NCI-H1930 (cell line): ENCODE results near the gene C9orf85.
"Not testable (repeated sequence)": the region's sequence is repeated elsewhere in the genome, so short reads cannot be mapped to it uniquely, and the experiment has no call there.

ENCODE experiments used
- DNase-seq, 2 experiments: peaks; one replicate each; lab custom pipeline; 2025; lab: John Stamatoyannopoulos, UW

The C9orf85 gene

GRCh38 chr9:71941998-71942567, 30.6 kb downstream of the C9orf85 start:
- DNase-seq, result no peak

- DNase-seq, result no peak
Measured at GRCh38 chr9:71944754-71945375, 33.4 kb downstream of the C9orf85 start.

- not testable (repeated sequence) for DNase-seq
Measured at GRCh38 chr9:71954652-71955051, 43.2 kb downstream of the C9orf85 start.

GRCh38 chr9:71955300-71955915, 44.0 kb downstream of the C9orf85 start:
- DNase-seq, result no peak

- DNase-seq, result no peak
Measured at GRCh38 chr9:71962328-71962727, 50.9 kb downstream of the C9orf85 start.

GRCh38 chr9:71963471-71963996, 52.1 kb downstream of the C9orf85 start:
- DNase-seq, result not testable (repeated sequence)

- no peak for DNase-seq
Measured at GRCh38 chr9:71965403-71965802, 54.0 kb downstream of the C9orf85 start.

GRCh38 chr9:71966601-71967000, 55.2 kb downstream of the C9orf85 start:
- DNase-seq, result no peak

- DNase-seq, result no peak
Measured at GRCh38 chr9:71968541-71969090, 57.2 kb downstream of the C9orf85 start.

GRCh38 chr9:71975833-71976232, 64.4 kb downstream of the C9orf85 start:
- no peak for DNase-seq

- no peak for DNase-seq
Measured at GRCh38 chr9:71977003-71977402, 65.6 kb downstream of the C9orf85 start.

- DNase-seq, result no peak
Measured at GRCh38 chr9:71980266-71981190, 69.1 kb downstream of the C9orf85 start.

- no peak for DNase-seq
Measured at GRCh38 chr9:71981944-71982343, 70.5 kb downstream of the C9orf85 start.

GRCh38 chr9:71984403-71984802, 73.0 kb downstream of the C9orf85 start:
- DNase-seq, result no peak

GRCh38 chr9:71984831-71985281, 73.4 kb downstream of the C9orf85 start:
- DNase-seq, result no peak

- DNase-seq, result no peak
Measured at GRCh38 chr9:71985297-71985911, 74.0 kb downstream of the C9orf85 start.

- no peak for DNase-seq
Measured at GRCh38 chr9:71986900-71987299, 75.5 kb downstream of the C9orf85 start.

- DNase-seq, result no peak
Measured at GRCh38 chr9:71987471-71988371, 76.3 kb downstream of the C9orf85 start.

GRCh38 chr9:71990466-71990865, 79.0 kb downstream of the C9orf85 start:
- no peak for DNase-seq

GRCh38 chr9:72005451-72005850, 94.0 kb downstream of the C9orf85 start:
- DNase-seq, result no peak
